ENCODE results near the gene FLCN. TPM values are rescaled to one million over a fixed set of nuclear protein-coding genes. Genes with fewer than 3 reads are reported as not detected.

Gene FLCN
- total RNA-seq, 1 experiment from 2014 or later: 71.6 TPM

DNA sequence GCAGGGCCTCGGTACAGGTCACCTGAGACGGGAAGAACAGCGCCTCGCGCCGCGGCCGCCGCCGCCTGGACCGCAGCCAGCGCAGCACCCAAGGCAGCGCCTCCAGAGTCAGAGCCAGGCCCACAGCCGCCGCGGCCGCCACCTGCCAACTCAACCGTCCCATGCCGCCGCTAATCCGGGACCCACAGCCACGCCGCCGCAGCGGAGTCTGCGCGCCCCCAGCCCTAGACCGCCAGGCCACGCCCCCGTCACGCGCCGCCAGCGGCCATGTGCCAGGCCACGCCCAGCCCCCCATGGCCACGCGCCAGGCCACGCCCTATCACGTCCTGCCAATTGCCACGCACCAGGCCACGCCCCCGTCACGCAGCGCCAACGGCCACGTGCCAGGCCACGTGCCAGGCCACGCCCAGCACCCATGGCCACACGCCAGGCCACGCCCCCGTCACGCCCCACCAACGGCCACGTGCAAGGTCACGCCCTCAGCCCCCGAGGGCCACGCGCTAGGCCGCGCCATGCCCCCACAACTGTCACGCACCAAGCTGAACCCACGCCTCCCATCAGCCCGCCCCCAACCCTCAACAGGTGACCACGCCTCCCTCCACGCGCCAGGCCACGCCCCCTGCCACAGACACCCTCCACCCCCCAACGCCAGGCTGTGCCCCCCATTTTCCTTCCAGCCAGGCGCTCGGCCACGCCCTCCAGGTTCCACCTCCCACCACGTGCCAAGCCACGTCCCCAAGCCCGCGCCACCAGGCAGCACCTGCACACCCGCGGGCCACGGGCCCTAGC, 30.6 kb downstream of the FLCN start, which contains the start of gene PLD6:
PLD6 (minus strand) TSS at position 210 of the 789 bp plus-strand sequence; CDS start at position 163, 47 bp downstream.
- POLR2A ChIA-PET: no interaction called here
- H3K4me1 ChIP-seq (ENCODE audit: control insufficient read depth, insufficient read depth, low read length): peaks cover 8% of the 10 kb centered on the region
- no peaks in the 10 kb centered on the region for H3K36me3 ChIP-seq (ENCODE audit: control insufficient read depth, insufficient read depth, low read length)
- no peaks in the 10 kb centered on the region for H3K27me3 ChIP-seq (ENCODE audit: control insufficient read depth, insufficient read depth, low read length)
- BruUV-seq (replicated peaks): no TSS peak
- in situ Hi-C loops (cut with HindIII; ENCODE audit: low pct_unique_long_range_greater_than_20kb, low sequenced_read_pairs): no loop called here
- 0 out of 2 replicates have a peak, but pooled peaks have one; percentile 33 for TF ChIP-seq POLR2AphosphoS5 (IDR thresholded peaks at IDR 0.05; ENCODE audit: low read depth, low read length)
- TF ChIP-seq, protein P1, sequence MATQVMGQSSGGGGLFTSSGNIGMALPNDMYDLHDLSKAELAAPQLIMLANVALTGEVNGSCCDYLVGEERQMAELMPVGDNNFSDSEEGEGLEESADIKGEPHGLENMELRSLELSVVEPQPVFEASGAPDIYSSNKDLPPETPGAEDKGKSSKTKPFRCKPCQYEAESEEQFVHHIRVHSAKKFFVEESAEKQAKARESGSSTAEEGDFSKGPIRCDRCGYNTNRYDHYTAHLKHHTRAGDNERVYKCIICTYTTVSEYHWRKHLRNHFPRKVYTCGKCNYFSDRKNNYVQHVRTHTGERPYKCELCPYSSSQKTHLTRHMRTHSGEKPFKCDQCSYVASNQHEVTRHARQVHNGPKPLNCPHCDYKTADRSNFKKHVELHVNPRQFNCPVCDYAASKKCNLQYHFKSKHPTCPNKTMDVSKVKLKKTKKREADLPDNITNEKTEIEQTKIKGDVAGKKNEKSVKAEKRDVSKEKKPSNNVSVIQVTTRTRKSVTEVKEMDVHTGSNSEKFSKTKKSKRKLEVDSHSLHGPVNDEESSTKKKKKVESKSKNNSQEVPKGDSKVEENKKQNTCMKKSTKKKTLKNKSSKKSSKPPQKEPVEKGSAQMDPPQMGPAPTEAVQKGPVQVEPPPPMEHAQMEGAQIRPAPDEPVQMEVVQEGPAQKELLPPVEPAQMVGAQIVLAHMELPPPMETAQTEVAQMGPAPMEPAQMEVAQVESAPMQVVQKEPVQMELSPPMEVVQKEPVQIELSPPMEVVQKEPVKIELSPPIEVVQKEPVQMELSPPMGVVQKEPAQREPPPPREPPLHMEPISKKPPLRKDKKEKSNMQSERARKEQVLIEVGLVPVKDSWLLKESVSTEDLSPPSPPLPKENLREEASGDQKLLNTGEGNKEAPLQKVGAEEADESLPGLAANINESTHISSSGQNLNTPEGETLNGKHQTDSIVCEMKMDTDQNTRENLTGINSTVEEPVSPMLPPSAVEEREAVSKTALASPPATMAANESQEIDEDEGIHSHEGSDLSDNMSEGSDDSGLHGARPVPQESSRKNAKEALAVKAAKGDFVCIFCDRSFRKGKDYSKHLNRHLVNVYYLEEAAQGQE (IDR thresholded peaks at IDR 0.05; ENCODE audit: insufficient read depth in 1 of 2, low read depth in 2 of 2, low read length in 1 of 2): 0 out of 4 replicates have a peak, but pooled peaks of 1 of the 2 experiments have one; percentile 34
- TF ChIP-seq, protein P2, sequence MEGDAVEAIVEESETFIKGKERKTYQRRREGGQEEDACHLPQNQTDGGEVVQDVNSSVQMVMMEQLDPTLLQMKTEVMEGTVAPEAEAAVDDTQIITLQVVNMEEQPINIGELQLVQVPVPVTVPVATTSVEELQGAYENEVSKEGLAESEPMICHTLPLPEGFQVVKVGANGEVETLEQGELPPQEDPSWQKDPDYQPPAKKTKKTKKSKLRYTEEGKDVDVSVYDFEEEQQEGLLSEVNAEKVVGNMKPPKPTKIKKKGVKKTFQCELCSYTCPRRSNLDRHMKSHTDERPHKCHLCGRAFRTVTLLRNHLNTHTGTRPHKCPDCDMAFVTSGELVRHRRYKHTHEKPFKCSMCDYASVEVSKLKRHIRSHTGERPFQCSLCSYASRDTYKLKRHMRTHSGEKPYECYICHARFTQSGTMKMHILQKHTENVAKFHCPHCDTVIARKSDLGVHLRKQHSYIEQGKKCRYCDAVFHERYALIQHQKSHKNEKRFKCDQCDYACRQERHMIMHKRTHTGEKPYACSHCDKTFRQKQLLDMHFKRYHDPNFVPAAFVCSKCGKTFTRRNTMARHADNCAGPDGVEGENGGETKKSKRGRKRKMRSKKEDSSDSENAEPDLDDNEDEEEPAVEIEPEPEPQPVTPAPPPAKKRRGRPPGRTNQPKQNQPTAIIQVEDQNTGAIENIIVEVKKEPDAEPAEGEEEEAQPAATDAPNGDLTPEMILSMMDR (IDR thresholded peaks at IDR 0.05): no peak
- intact Hi-C loops (cut with micrococcal nuclease; ENCODE audit: unreplicated experiment): no loop called here
- H3K9me3 ChIP-seq (ENCODE audit: control insufficient read depth, insufficient read depth, low read depth, low read length): no peaks in the 10 kb centered on the region
- H3K4me3 ChIP-seq (ENCODE audit: low read depth in 2 of 2, low read length in 2 of 2): peak within 1 kb of the TSS; percentile 56 to 67
- CTCF ChIA-PET: interaction anchor here (0.8 kb wide), 1 partner anchor 52 kb away, joined by 11 read pairs; no protein-coding TSS in a partner anchor
- DNase-seq (ENCODE audit: low read depth, low spot score) (peak; percentile 28), ATAC-seq (peak; percentile 75)
- H3K27ac ChIP-seq (ENCODE audit: low read length): peak within 1 kb of the TSS; percentile 63

DNA sequence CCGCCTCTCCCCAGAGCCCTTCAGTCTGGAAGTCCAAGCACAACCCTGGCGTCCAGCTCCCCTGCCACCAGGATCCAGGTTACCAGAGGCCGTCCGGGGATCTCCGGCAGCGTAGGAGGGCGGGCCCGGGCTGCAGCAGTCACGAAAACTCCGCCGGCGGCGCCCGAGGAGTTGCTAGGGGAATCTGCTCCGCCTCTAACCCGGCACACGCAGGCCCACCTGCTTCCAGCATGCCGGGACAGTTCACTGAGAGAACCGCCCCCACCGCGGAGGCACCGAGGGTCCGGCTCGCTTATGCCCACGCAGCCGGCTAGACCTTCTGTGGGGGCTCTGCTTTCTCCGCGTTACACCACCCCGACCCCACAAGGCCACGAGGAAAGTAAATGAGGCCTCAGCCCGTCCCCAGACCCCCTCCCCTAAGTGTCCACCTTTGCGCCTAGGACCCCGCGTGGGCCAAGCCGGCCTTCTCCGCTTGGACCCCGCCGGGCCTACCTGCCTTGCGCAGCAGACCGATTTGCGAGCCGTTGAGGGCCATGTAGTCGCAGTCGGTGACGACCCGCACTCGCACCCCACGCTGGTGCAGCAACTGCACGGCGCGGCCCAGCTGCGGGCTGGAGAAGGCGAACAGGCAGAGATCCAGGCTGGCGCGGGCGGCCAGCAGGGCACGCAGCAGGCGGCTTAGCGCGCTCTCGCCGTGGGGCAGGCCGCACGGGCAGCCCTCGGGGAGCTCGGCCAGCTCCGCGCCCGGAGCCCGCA, 31.4 kb downstream of the FLCN start:
- Histone ChIP-seq H3K36me3 (ENCODE audit: control insufficient read depth, insufficient read depth, low read length) (no peaks in the 10 kb centered on the region), H3K9me3 (ENCODE audit: control insufficient read depth, insufficient read depth, low read depth, low read length) (no peaks in the 10 kb centered on the region), H3K4me1 (ENCODE audit: control insufficient read depth, insufficient read depth, low read length) (peaks cover 8% of the 10 kb centered on the region), H3K27me3 (ENCODE audit: control insufficient read depth, insufficient read depth, low read length) (no peaks in the 10 kb centered on the region), H3K4me3 (ENCODE audit: low read depth in 2 of 2, low read length in 2 of 2) (peak overlapping the region; percentile 56 to 67), H3K27ac (ENCODE audit: low read length) (peak overlapping the region; percentile 63)
- TF ChIP-seq, protein P2 (IDR thresholded peaks at IDR 0.05): no peak
- TF ChIP-seq SIN3A (IDR thresholded peaks at IDR 0.05; ENCODE audit: borderline replicate concordance, insufficient read depth, low read depth, low read length): no peak
- no peak for TF ChIP-seq POLR2AphosphoS5 (IDR thresholded peaks at IDR 0.05; ENCODE audit: low read depth, low read length)
- TF ChIP-seq, protein P1 (IDR thresholded peaks at IDR 0.05; ENCODE audit: insufficient read depth in 1 of 2, low read depth in 2 of 2, low read length in 1 of 2): no peak
- intact Hi-C loops (cut with micrococcal nuclease; ENCODE audit: unreplicated experiment) (no loop called here), in situ Hi-C loops (cut with HindIII; ENCODE audit: low pct_unique_long_range_greater_than_20kb, low sequenced_read_pairs) (no loop called here)
- ChIA-PET CTCF (no interaction called here), POLR2A (no interaction called here)
- DNase-seq (ENCODE audit: low read depth, low spot score) (no peak), ATAC-seq (peak; percentile 58)
- no TSS peak for BruUV-seq (replicated peaks)

Data from Panc1 (cell line).